CD4-positive, alpha-beta T cell treated with Interleukin-4 for 4 hours (primary cell): ENCODE results near the gene FEM1B.
"Not testable (repeated sequence)": the region's sequence is repeated elsewhere in the genome, so short reads cannot be mapped to it uniquely, and the experiment has no call there.

Source experiments
- DNase-seq: peaks from one replicate; pipeline ENCODE4 v3.0.0-alpha.2; 2020

FEM1B gene

DNA sequence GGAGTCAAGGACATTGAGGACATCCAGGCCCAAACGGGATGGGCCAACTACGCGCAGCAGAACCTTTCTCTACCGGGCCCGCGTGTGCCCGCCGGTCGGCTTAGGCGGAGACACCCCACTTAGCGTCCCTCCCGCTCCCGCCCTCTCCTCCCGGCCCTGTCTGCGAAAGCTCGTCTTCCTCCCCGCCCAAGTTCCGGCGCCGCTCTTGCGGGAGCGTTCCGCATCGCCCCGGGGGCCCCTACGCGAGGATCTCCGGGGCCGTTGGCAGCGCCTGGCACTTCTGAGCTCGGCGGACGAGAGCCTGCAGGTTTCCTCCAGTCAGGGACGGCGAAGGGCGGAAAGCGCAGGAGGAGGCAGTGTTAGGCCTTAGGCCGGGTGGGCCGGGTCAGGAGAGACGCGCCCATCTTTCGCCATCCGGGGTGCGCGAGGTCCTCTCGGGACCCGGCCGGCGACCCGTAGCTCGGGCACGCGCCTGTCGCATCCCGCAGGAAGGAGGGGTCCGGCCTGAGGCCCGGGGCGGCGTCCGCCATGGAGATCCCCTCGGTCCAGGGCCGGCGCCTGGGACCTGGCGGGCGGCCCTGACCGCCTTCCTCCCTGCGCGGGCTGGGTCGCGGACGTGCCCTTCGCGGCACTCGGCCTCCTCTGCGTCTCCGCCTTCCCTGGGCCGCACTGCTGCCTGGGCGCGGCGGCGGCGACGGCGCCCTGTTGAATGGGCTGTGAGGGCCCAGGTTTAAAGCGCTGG lies at the start of gene FEM1B:
TSS of gene FEM1B (plus strand) at position 143 of the 742 bp plus-strand sequence. CDS start 673 bp downstream, outside the sequence.
- peak; percentile 90 for DNase-seq

DNA sequence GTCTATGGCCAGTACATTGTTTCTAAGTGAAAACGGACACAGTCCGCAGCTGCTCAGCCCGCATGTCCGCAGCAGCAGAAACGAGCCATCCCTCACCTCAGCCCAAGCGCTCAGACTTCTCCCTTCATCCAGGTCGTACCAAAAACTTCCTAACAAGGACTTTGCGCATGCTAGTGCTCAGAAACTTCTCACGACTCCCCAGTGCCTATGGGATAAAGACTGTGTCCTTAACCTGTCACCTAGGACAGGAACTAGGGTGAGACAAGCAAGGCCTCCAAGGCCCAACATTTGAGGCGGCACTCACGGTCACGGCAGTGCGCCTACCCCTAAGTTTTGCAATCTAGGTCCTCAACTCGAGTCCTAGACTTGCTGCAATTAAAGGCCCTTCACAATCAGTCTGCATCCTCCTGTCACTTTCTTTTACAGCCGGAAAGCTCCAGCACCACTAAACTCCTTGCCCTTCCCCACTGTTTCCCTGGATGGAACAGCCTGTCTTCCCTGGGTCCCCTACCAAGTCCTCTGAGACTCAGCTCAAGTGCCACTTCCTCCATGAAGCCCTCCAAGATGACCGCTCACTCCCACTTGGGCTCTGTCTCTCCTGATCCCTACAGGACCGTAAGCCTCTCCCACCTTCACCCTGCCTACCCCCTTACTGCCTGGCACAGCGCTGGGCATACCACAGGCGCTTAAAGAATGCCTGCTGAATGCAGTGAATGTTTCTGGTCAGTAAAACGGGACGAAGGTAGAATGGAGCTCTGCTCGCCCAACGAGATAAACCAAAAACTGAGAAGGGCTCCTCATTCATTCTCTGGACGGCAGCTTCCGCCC lies 49.2 kb upstream of the FEM1B start:
- DNase-seq = no peak

DNA sequence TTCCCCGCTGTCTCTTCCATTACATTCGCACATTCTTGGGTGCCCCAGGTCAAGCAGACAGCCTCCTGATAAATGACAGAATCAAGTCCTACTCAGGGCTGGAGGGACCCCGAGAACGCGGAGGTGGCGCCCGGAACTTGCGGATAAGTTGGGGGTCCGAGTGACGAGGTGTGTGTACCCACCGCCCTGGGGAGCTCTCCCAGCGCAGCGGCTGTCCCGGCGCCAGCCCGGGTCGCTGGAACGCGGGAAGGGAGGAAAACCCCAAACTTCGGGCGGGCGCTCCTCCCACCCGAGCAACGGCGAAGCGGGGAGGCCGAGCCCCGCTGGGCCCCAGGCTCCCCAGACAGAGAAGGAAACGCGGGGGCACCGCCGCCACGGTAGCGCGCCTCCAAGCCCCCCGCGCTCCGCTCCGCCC lies 48.6 kb upstream of the FEM1B start:
- no peak for DNase-seq

DNA sequence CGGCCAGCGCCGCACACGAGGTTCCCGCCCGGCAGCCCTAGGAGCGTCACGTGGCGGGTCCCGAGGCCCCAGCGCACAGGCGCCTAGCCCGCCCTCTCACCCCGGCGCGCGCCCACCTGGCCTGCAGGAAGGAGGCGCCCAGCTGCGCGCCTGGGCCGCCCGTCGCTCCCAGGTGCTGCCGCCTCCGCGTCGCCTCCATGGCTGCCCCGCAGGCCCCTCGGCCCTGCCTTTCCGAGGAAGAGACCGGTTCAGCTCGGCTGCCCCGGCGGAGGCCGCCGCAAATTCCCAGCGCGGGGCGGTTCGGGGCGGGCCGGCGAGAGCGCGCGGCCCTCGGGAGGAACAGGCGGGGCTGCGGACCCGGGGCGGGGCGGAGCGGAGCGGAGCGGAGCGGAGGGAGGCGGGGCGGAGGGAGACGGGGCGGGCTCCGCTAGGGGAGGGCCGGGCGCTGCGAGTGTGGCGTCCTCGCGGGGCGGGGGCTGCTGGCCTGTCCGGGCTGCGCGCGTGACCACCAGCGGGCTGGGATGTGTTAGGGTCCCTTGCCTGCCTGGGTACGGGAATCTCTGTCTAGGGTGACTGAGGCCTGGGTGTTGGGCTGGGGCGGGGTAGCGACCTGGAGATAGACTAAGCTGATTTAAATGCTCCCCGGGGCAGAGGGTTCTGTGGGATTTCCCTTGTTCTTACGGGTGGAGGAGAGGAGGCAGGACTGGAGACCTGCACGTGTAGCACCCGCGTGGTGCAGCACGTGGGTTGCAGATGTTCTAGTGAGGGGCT lies 48.0 kb upstream of the FEM1B start, which contains the start of gene CLN6:
TSS of gene CLN6 (minus strand) at position 343 of the 771 bp plus-strand sequence. CDS start at position 199, 144 bp downstream.
- DNase-seq = peak; percentile 70

DNA sequence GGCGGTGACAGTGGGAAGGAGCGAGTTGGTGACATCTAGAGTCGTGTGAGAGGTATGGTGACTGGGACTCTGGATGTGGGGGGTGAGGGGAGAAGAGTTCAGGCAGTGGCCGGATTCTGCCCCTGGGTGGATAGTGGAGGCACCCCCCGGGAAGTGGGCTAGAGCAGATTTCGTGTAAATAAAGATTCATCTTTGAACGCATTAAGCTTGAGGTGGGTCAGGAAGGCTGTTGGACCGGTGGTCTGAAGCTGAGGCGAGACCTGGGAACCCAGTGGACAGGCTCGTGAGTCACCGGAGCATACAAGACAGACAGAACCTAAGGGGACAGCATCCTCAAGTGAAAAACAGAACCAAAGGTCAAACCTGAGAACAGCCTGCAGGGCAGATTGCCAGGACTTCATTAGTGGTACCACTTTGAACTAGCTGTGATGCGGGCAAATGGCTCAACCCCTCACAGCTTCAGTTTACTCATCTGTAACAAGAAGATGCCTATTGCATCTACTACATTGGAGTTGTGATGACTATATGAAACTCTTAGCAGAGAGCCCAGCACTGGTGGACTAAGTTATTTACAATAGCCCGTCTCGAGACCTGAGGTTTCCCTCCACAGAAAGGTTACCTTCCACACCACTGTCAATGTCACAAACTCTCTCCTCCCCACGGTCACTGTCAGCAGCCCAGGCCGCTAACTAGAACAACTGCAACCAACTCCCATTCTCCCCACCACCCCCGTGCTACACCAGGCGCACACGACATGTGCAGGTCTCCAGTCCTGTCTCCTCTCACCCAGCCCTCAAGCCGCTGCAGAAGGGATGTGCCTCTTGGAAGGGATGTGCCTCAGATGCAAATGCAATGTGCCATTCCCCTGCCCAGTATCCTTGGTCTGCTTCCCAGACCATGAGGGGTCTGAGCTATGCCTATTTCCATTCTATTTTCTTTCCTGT lies 47.1 kb upstream of the FEM1B start:
- no peak for DNase-seq

DNA sequence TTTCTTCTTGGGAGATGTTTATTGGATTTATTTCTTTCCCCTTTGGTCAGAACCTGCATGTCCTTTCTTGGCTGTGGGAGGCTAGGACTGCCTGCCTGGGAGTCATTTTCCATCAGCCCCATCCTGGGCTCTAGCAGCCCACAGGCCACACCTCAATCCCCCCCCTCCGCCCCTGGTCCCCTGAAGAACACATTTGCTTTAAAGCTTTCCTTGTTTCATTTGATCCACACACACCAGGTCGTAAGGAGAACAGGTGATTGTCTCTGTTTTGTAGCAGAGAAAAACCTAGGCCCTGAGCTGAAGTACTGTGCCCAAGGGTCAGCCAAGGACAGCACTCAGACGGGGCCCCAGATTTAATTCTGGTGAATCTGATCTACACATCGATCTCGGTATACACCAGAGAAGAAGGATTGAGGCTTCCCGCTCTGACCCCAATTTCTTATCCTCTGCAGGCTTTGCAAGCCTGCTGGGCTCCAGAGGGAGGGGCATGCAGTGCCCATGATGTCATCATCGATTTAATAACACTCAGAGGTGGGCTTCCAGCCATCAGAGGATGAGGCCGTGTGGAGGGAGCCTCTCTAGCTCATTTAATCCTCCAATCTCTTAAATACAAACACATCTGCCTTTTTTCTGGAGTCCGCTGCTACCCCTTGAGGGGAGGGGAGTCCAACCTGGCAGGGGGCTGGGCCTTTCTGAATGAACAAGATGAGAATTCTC lies 46.3 kb upstream of the FEM1B start:
- no peak for DNase-seq

DNA sequence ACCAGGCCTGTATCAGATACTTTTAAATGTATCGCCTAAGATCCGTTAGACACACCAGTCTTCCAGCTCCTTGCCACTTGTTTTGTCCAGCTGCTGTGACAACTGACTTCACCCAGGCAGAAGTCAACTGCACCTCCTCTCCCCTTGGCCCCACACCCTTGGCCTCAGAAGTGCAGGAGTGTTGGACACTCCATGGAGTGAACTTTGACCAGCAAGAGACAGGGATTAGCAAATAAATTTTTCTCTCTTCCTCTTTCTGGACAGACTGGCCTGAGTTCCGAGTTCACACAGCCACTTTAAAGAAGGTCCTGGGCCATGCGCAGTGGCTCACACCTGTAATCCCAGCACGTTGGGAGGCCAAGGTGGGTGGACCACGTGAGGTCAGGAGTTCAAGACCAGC lies 45.1 kb upstream of the FEM1B start:
- no peak for DNase-seq

DNA sequence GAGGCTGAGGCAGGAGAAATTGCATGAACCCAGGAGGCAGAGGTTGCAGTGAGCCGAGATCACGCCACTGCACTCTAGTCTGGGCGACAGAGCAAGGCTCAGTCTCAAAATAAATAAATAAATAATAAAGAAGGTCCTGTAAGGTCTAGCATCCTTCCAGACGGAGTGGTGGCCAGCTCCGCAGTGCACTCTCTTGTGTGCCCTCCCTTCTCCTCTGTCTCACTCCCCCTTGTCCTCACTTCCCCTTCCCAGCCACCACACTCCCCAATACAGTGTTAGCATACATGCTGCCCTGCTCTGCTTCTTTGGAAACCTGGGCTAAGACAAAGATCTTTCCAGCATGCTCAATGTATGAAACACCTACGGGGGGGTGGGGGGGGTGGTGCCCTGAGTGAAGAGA lies 44.6 kb upstream of the FEM1B start:
- DNase-seq = no peak

DNA sequence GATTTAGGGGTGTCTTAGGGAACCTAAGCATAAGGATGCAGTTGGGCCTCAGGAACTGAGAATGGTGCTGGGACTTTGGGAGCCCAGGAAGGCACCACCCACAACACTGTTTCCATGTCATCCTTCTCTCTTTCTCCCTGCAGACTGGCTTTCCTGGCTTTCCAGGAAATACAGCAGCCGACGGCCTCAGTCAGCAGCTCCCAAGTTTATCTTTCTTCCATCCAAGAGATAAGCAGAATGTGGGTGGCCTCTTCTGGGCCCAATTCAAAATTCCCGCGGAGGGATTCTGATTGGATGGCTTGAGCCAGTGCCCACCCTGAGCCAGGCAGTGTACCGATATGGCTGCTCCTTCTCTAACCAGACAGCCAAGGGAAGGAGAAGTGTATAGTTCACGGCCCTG lies 43.5 kb upstream of the FEM1B start:
- DNase-seq = no peak

DNA sequence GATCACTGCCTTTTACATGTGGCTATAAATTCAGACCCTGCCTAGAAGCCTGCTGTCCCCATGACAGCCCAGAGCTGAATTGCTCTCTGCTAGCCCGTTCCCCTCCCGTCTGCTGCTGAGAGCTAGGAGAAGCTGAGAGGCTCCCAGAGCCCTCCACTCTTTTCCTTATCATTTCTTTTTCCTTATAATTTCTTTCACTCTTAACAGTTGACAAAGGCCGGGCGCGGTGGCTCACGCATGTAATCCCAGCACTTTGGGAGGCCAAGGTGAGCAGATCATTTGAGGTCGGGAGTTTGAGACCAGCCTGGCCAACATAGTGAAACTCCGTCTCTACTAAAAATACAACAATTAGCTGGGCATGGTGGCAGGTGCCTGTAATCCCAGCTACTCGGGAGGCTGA lies 43.0 kb upstream of the FEM1B start:
- not testable (repeated sequence) for DNase-seq

DNA sequence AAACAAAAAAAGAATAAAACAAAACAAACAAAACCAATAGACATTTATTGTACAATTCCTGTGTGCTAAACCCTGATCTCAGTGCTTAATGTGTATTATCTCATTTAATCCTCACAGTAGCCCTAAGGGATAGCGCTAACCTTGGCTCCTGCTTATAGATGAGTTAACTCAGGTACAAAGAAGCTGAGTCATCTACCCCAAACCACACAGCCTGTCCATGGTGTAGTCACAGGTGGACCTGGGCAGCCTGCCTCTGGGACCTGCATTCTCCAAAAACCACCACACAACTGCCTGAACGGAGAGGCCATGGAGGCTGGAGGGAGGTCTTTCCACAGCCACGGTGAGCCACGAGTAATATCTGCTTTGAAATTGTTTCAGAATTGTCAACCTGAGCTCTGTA lies 42.5 kb upstream of the FEM1B start:
- DNase-seq = no peak

DNA sequence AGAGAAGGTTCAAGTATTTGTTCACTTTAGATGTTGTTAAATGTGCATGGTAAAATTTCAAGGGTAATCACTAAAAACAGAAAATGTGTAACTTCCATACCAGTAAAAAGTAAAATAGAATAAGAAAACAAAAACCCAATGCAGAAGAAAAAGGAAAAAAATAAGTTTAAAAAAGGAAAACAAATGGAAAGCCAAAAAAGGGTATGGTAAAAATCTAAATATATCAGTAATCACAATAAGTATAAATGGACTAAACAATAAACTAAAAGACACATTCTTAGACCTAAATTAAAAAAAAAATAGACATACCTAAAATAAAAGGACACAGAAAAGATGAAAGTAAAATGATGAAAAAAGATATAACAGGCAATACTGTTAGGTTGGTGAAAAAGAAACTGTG lies 38.5 kb upstream of the FEM1B start:
- no peak for DNase-seq

DNA sequence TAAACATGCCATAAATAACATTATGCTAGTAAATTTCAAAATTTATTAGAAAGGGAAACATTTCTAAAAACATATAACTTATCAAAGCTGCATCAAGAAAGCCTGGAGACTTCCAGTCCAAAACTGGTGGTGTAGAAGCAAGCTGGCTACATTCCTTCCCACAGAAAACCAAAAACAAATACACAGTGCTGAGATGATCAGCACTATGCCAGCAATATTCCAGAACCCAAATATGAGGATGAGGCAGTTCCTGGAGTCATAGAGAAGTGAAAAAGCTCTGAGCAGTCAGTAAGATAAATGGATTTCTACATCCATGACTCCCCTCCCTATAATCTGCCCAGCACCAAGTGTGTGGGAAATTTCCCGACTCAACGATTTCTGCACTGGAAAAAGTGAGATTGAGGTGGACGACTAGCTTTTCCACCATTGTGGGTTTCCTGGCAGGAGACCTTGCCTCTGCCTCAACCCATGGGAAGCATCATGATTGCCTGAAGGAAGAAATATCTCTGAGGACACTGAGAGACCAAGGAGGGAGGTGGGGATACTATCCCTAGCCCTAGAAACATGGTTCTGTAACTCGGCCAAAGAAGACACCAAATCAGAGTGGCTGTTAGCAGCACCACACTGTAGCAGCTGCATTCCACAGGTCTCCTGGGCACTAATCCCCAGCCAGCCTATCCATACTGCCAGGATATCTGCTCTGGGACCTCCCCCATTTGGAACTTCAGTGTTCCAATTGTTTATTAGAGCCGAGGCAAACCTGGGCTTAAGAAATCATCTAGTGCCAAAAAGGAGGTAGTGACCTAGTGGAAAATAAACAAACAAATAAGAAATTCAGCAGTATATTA lies 36.2 kb upstream of the FEM1B start:
- DNase-seq = no peak

DNA sequence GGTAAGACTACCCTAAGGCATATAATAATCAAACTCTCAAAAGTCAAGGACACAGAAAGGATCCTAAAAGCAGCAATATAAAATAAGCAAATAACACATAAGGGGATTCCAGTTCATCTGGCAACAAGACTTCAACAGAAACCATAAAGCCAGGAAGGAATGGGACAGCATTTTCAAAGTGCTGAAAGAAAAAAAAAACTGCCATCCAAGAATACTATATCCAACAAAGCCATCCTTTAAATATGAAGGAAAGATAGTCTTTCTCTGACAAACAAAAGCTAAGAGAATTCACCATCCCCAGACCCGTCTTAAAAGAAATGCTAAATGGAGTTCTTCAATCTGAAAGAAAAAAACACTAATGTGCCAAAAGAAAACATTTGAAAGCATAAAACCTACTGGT lies 33.3 kb upstream of the FEM1B start:
- DNase-seq = no peak

DNA sequence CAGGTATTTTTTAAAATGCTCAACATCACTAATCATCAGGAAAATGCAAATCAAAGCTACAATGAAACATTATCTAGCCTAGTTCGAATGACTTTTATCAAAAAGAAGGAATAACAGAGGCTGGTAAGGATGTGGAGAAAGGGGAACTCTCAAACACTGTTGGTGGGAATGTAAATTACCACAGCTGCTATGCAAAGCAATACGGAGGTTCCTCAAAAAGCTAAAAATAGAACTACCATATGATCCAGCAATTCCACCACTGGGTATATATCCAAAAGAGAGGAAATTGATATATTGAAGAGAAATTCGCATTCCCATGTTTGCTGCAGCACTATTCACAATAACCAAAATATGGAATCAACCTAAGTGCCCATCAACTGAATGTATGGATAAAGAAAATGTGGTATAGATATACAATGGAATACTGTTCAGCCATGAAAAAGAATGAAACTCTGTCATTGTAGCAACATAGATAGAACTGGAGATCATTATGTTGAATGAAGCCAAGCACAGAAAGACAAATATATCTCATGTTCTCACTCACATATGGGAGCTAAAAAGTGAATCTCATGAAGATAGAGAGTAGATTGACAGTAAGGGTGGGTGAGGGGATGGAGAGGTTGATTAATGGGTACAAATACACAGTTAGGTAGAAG lies 28.4 kb upstream of the FEM1B start:
- DNase-seq = no peak

DNA sequence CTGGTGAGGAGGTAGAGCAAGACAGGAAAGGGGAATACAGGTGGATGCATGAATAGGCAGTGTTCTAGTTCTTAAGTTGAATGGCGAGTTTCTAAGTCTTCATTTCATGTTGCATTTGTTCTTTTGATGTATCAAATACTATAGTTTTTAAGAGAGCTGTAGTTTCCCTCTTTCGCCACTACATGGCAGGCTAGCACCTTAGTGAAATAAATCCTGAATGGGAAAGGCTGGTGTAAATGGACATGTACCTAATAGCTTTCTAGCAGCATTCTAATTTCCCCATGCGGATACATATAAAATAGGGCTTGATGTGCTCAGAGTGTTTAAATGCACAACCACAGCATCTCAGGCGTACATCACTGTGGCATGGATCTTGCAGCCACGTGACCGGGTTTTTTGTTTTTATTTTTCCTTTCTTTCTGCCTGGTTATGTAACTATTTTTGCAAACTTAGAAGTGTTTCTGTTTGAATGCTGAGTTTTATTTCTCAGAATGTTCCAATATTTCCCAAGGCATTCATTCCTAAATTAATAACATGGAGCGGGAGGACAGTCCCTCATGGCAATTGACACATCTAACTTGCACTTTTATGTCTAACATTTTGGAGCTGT lies 24.5 kb upstream of the FEM1B start:
- peak; percentile 66 for DNase-seq

DNA sequence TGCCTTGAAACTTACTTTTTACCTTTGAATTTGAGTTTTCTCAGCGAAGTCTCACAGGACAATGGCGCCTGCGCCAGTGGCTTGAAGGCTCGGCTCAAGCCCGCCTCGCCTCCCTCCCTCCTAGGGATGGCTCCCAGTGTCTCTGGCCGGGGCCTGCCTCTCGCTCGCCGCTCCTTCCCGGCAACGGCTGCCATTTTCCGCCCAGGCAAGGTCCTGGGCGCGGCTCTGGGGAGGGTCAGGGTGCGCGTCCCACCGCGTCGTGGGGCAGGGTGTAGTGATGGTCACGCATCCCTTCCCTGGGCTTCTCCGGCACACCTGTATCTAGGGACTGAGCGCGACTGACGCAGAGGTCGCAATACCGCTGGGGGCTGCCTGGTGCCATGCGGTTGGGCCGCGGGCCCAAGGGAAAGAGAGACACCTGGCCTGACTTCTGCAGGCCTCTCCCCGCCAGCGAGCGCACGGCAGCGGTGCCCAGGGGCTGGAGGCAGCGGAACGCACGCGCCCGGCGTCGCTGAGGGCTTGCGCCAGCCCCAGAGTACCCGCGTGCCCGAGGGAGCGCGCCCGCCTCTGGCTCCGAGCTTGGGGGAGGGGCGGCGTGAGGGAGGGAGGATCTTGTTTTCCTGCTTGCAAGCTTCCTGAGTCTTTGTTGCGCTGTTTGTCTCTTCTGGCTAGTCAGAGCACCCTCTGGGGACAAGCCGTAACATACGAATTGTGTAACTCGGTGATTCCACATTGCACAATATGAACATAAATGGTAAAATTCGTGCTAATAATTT lies 20.7 kb upstream of the FEM1B start:
- DNase-seq = peak; percentile 59

DNA sequence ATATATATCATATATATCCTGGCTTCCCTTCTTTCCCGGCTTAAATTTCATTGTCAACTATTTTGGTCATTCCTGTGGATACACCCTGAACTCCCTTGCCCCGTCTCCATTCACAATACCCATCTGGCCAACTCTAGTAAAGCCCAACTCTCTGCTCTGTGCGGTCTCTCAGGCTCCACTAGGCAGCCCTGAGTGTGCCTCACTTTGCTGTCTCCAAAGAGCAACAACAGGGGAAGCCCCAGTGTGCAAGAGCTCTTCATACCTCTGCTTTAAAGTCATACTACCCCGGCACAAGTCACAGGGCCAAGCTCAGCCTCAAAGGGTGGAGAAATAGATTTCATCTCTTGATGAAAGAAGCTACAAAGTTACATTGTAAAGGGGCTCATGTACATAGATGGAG lies 18.9 kb upstream of the FEM1B start:
- DNase-seq = no peak

DNA sequence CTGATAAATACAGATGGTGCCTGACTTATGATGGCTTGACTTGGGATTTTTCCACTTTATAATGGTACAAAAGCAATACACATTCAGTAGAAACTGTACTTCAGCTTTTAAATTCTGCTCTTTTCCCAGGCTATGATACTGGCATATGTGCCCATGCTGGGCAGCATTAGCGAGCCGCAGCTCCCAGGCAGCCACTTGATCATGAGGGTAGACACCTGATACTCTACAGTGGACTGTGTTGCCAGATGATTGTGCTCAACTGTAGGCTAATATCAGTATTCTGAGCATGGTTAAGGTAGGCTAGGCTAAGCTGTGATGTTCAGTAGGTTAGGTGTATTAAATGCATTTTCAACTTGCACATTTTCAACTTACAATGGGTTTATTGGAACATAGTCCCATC lies 17.7 kb upstream of the FEM1B start:
- DNase-seq = no peak
